Fibroblast of pulmonary artery (primary cell): ENCODE data around the gene FYCO1.
"Not testable (repeated sequence)": the region's sequence is repeated elsewhere in the genome, so short reads cannot be mapped to it uniquely, and the experiment has no call there.

Experiments
- DNase-seq: peaks from one replicate; pipeline ENCODE4 v3.0.0-alpha.2; 2010; ENCODE audit warnings: low read depth
- H3K4me3 ChIP-seq: replicated peaks from 2 replicates; pipeline ENCODE4 v1.5.1; 2011; ENCODE audit warnings: low read depth, mild to moderate bottlenecking, control low read depth, low read length, moderate library complexity
- CTCF ChIP-seq: IDR thresholded peaks from 2 replicates; pipeline ENCODE4 v1.5.1; 2011; ENCODE audit warnings: mild to moderate bottlenecking, control low read depth, low read length, inconsistent platforms; ENCODE audit errors: missing control alignments

The FYCO1 gene

GRCh38 chr3:45995236-45996192 lies at the start of gene FYCO1:
FYCO1 (minus strand) TSS chr3:45995824; CDS start chr3:45984910, 10,914 bp downstream.
- DNase-seq, result peak; percentile 89
- TF ChIP-seq CTCF, result no peak

GRCh38 chr3:46038916-46039315 lies 43.3 kb upstream of the FYCO1 start:
- H3K4me3 ChIP-seq, result no peak overlapping the region
- TF ChIP-seq CTCF, result no peak
- no peak for DNase-seq

More at GRCh38 chr3:45995236-45996192, at the start of gene FYCO1:
- peak within 1 kb of the TSS; percentile 92 for H3K4me3 ChIP-seq

GRCh38 chr3:46038071-46038470 lies 42.4 kb upstream of the FYCO1 start:
- H3K4me3 ChIP-seq, DNase-seq: not testable (repeated sequence)

GRCh38 chr3:46036191-46036590 lies 40.6 kb upstream of the FYCO1 start:
- TF ChIP-seq CTCF, result no peak
- H3K4me3 ChIP-seq, result no peak overlapping the region
- no peak for DNase-seq

- no peak overlapping the region for H3K4me3 ChIP-seq
- no peak for TF ChIP-seq CTCF
- DNase-seq, result no peak
Observed at GRCh38 chr3:46031747-46032146, 36.1 kb upstream of the FYCO1 start.

- no peak for TF ChIP-seq CTCF
- no peak overlapping the region for H3K4me3 ChIP-seq
- no peak for DNase-seq
Observed at GRCh38 chr3:46031269-46031668, 35.6 kb upstream of the FYCO1 start.

- no peak for DNase-seq
- no peak overlapping the region for H3K4me3 ChIP-seq
- TF ChIP-seq CTCF, result no peak
Observed at GRCh38 chr3:46030626-46031025, 35.0 kb upstream of the FYCO1 start.
